Mesenchymal stem cell (in vitro differentiated cells and primary cell): Measurements from ENCODE around the gene OR5B21.

Experiments
- DNase-seq: peaks from one replicate; pipeline ENCODE4 v3.0.0-alpha.2; 2013
- H2AFZ ChIP-seq: one replicate; pipeline ENCODE4 v1.6.1; 2013; ENCODE audit warnings: low read depth, mild to moderate bottlenecking, control low read depth, inconsistent platforms, low read length, moderate library complexity
- H2AK5ac ChIP-seq: 2 replicates; pipeline ENCODE4 v1.6.1; 2013; ENCODE audit warnings: low read length, moderate library complexity, mild to moderate bottlenecking, inconsistent platforms; ENCODE audit not compliant: severe bottlenecking
- H2BK120ac ChIP-seq: one replicate; pipeline ENCODE4 v1.6.1; 2013; ENCODE audit warnings: low read depth, mild to moderate bottlenecking, inconsistent platforms, low read length, moderate library complexity
- H2BK12ac ChIP-seq, 2 experiments: one replicate each; pipeline ENCODE4 v1.6.1; 2013; ENCODE audit warnings: inconsistent platforms in 2 of 2, low read length in 2 of 2, mild to moderate bottlenecking in 2 of 2, moderate library complexity in 2 of 2, control low read depth in 1 of 2
- H2BK15ac ChIP-seq: one replicate; pipeline ENCODE4 v1.6.1; 2013; ENCODE audit warnings: mild to moderate bottlenecking, low read depth, inconsistent platforms; ENCODE audit not compliant: poor library complexity, severe bottlenecking
- H2BK5ac ChIP-seq: 2 replicates; pipeline ENCODE4 v1.6.1; 2013; ENCODE audit warnings: low read depth, mild to moderate bottlenecking, low read length, control low read depth, inconsistent platforms; ENCODE audit not compliant: poor library complexity, severe bottlenecking
- H3K14ac ChIP-seq, 2 experiments: one replicate each; pipeline ENCODE4 v1.6.1; 2013; ENCODE audit warnings: inconsistent platforms in 2 of 2, low read length in 2 of 2, control low read depth in 1 of 2, mild to moderate bottlenecking in 1 of 2, moderate library complexity in 1 of 2
- H3K18ac ChIP-seq, 2 experiments: one replicate each; pipeline ENCODE4 v1.6.1; 2013; ENCODE audit warnings: inconsistent platforms in 2 of 2, low read length in 2 of 2, control low read depth in 1 of 2, low read depth in 1 of 2, mild to moderate bottlenecking in 1 of 2
- H3K23ac ChIP-seq, 2 experiments: one replicate each; pipeline ENCODE4 v1.6.1; 2013; ENCODE audit warnings: inconsistent platforms in 2 of 2, low read length in 2 of 2, mild to moderate bottlenecking in 2 of 2, moderate library complexity in 2 of 2, control low read depth in 1 of 2
- H3K27ac ChIP-seq: 2 replicates; pipeline ENCODE4 v1.5.1; 2013; ENCODE audit warnings: mild to moderate bottlenecking, moderate library complexity, low read length, control low read depth, inconsistent platforms; ENCODE audit not compliant: poor library complexity, severe bottlenecking
- H3K27me3 ChIP-seq, 2 experiments: 2 replicates each; pipeline versions ENCODE4 v1.6.1 to v1.7.0; 2013; ENCODE audit warnings: low read length in 2 of 2, mild to moderate bottlenecking in 2 of 2, moderate library complexity in 2 of 2, control low read depth in 1 of 2, inconsistent platforms in 1 of 2; ENCODE audit not compliant: control insufficient read depth in 1 of 2, insufficient read depth in 1 of 2
- H3K36me3 ChIP-seq, 2 experiments: 2 replicates each; pipeline versions ENCODE4 v1.6.1 to v1.7.0; 2013; ENCODE audit warnings: low read length in 2 of 2, control low read depth in 1 of 2, inconsistent platforms in 1 of 2, low read depth in 1 of 2, mild to moderate bottlenecking in 1 of 2; ENCODE audit not compliant: insufficient read depth in 2 of 2, control insufficient read depth in 1 of 2
- H3K4ac ChIP-seq, 2 experiments: one replicate each; pipeline ENCODE4 v1.6.1; 2013; ENCODE audit warnings: inconsistent platforms in 2 of 2, low read length in 2 of 2, mild to moderate bottlenecking in 2 of 2, moderate library complexity in 2 of 2, control low read depth in 1 of 2, low read depth in 1 of 2
- H3K4me1 ChIP-seq: 2 replicates; pipeline ENCODE4 v1.6.1; 2013; ENCODE audit warnings: low read depth, low read length, control low read depth; ENCODE audit not compliant: control insufficient read depth, insufficient read depth
- H3K4me2 ChIP-seq: 2 replicates; pipeline ENCODE4 v1.6.1; 2013; ENCODE audit warnings: low read length, mild to moderate bottlenecking, inconsistent platforms; ENCODE audit not compliant: poor library complexity, severe bottlenecking
- H3K4me3 ChIP-seq, 2 experiments: 2 replicates each; pipeline versions ENCODE4 v1.5.1 to v1.7.0; 2013; ENCODE audit warnings: low read length in 2 of 2, mild to moderate bottlenecking in 2 of 2, control low read depth in 1 of 2, low read depth in 1 of 2; ENCODE audit not compliant: insufficient read depth in 1 of 2
- H3K79me1 ChIP-seq: replicated peaks from 2 replicates; pipeline ENCODE4 v1.6.1; 2013; ENCODE audit warnings: mild to moderate bottlenecking, control low read depth, low read length, inconsistent platforms; ENCODE audit not compliant: poor library complexity, severe bottlenecking
- H3K9ac ChIP-seq: 2 replicates; pipeline ENCODE4 v1.7.0; 2013; ENCODE audit warnings: mild to moderate bottlenecking, low read length, moderate library complexity
- H3K9me3 ChIP-seq: 2 replicates; pipeline ENCODE4 v1.7.0; 2013; ENCODE audit warnings: mild to moderate bottlenecking, low read length; ENCODE audit not compliant: control insufficient read depth
- H4K8ac ChIP-seq: one replicate; pipeline ENCODE4 v1.6.1; 2013; ENCODE audit warnings: inconsistent platforms, mild to moderate bottlenecking, low read length, moderate library complexity
- H4K91ac ChIP-seq: one replicate; pipeline ENCODE4 v1.6.1; 2013; ENCODE audit warnings: mild to moderate bottlenecking, low read length, inconsistent platforms
- WGBS: methylation state at CpG from one replicate; pipeline ENCODE4 v1.1.7; 2013; ENCODE audit warnings: mixed read lengths; 5-methylcytosine and 5-hydroxymethylcytosine counted together

OR5B21 gene

GRCh38 chr11:58490827-58491226 lies 17.1 kb downstream of the OR5B21 start:
- Histone ChIP-seq H3K27me3 (no peaks in the 10 kb centered on the region), H3K4me3 (no peak overlapping the region), H3K14ac (no peak overlapping the region), H2BK12ac (no peak overlapping the region), H2BK15ac (no peak overlapping the region), H3K4me2 (no peak overlapping the region), H4K8ac (no peak overlapping the region), H4K91ac (no peak overlapping the region), H3K23ac (no peak overlapping the region), H3K79me1 (no peaks in the 10 kb centered on the region), H2AFZ (no peak overlapping the region), H2AK5ac (no peak overlapping the region), H3K9ac (no peak overlapping the region), H3K18ac (no peak overlapping the region), H3K27ac (no peak overlapping the region), H3K9me3 (no peaks in the 10 kb centered on the region), H3K36me3 (no peaks in the 10 kb centered on the region), H3K4me1 (no peaks in the 10 kb centered on the region), H3K4ac (no peak overlapping the region), H2BK120ac (no peak overlapping the region), H2BK5ac (no peak overlapping the region)
- 88% methylated on average over 1 of the region's 2 CpGs for WGBS
- DNase-seq, result no peak

GRCh38 chr11:58487170-58487569 lies 20.7 kb downstream of the OR5B21 start:
- H4K8ac ChIP-seq, result no peak overlapping the region
- H3K9me3 ChIP-seq, result no peaks in the 10 kb centered on the region
- no peak overlapping the region for H2BK12ac ChIP-seq
- no peak overlapping the region for H3K23ac ChIP-seq
- no peak overlapping the region for H3K18ac ChIP-seq
- no peaks in the 10 kb centered on the region for H3K4me1 ChIP-seq
- H3K4ac ChIP-seq, result no peak overlapping the region
- H3K14ac ChIP-seq, result no peak overlapping the region
- H3K4me3 ChIP-seq, result no peak overlapping the region
- H2AFZ ChIP-seq, result no peak overlapping the region
- H4K91ac ChIP-seq, result no peak overlapping the region
- H2BK15ac ChIP-seq, result no peak overlapping the region
- no peak overlapping the region for H3K27ac ChIP-seq
- no peak overlapping the region for H2BK5ac ChIP-seq
- H2AK5ac ChIP-seq, result no peak overlapping the region
- DNase-seq, result no peak
- no peak overlapping the region for H2BK120ac ChIP-seq
- H3K36me3 ChIP-seq, result no peaks in the 10 kb centered on the region
- H3K27me3 ChIP-seq, result no peaks in the 10 kb centered on the region
- H3K9ac ChIP-seq, result no peak overlapping the region
- H3K79me1 ChIP-seq, result no peaks in the 10 kb centered on the region
- no peak overlapping the region for H3K4me2 ChIP-seq

GRCh38 chr11:58485961-58486360 lies 21.9 kb downstream of the OR5B21 start:
- H3K4me2 ChIP-seq, result no peak overlapping the region
- H2BK5ac ChIP-seq, result no peak overlapping the region
- 80% methylated on average over 1 of the region's 1 CpG for WGBS
- H3K23ac ChIP-seq, result no peak overlapping the region
- H3K27ac ChIP-seq, result no peak overlapping the region
- H3K9ac ChIP-seq, result no peak overlapping the region
- H3K36me3 ChIP-seq, result no peaks in the 10 kb centered on the region
- H3K4me1 ChIP-seq, result no peaks in the 10 kb centered on the region
- no peak overlapping the region for H2BK120ac ChIP-seq
- no peaks in the 10 kb centered on the region for H3K79me1 ChIP-seq
- H3K4ac ChIP-seq, result no peak overlapping the region
- no peak overlapping the region for H2BK12ac ChIP-seq
- H2BK15ac ChIP-seq, result no peak overlapping the region
- H2AFZ ChIP-seq, result no peak overlapping the region
- H3K27me3 ChIP-seq, result no peaks in the 10 kb centered on the region
- no peak overlapping the region for H2AK5ac ChIP-seq
- H3K14ac ChIP-seq, result no peak overlapping the region
- no peak overlapping the region for H3K18ac ChIP-seq
- no peak overlapping the region for H4K91ac ChIP-seq
- no peaks in the 10 kb centered on the region for H3K9me3 ChIP-seq
- H3K4me3 ChIP-seq, result no peak overlapping the region
- no peak overlapping the region for H4K8ac ChIP-seq
- DNase-seq, result no peak

- no peak overlapping the region for H2BK15ac ChIP-seq
- no peaks in the 10 kb centered on the region for H3K4me1 ChIP-seq
- no peak overlapping the region for H3K14ac ChIP-seq
- no peak overlapping the region for H3K4ac ChIP-seq
- H4K91ac ChIP-seq, result no peak overlapping the region
- H3K9ac ChIP-seq, result no peak overlapping the region
- DNase-seq, result no peak
- no peak overlapping the region for H3K4me2 ChIP-seq
- no peak overlapping the region for H2AFZ ChIP-seq
- no peak overlapping the region for H3K4me3 ChIP-seq
- H3K23ac ChIP-seq, result no peak overlapping the region
- H3K27me3 ChIP-seq, result no peaks in the 10 kb centered on the region
- no peak overlapping the region for H4K8ac ChIP-seq
- H3K36me3 ChIP-seq, result no peaks in the 10 kb centered on the region
- no peak overlapping the region for H2BK120ac ChIP-seq
- H3K9me3 ChIP-seq, result peaks cover 38% of the 10 kb centered on the region
- no peak overlapping the region for H3K27ac ChIP-seq
- no peak overlapping the region for H2AK5ac ChIP-seq
- H2BK12ac ChIP-seq, result no peak overlapping the region
- H3K79me1 ChIP-seq, result no peaks in the 10 kb centered on the region
- no peak overlapping the region for H3K18ac ChIP-seq
- H2BK5ac ChIP-seq, result no peak overlapping the region
Observed at GRCh38 chr11:58471892-58472291, 36.0 kb downstream of the OR5B21 start.
